GM21390 (cell line): ENCODE measurements around the gene CEP112.
"Not testable (repeated sequence)": the region's sequence is repeated elsewhere in the genome, so short reads cannot be mapped to it uniquely, and the experiment has no call there.

Experiments used
- ATAC-seq: cut with Tn5 transposase; IDR thresholded peaks from one replicate; pipeline ENCODE4 v1.9.1; 2021; ENCODE audit not compliant: unreplicated experiment

The CEP112 gene

GRCh38 chr17:65790241-65790640 lies 401.7 kb downstream of the CEP112 start:
- no peak for ATAC-seq

DNA sequence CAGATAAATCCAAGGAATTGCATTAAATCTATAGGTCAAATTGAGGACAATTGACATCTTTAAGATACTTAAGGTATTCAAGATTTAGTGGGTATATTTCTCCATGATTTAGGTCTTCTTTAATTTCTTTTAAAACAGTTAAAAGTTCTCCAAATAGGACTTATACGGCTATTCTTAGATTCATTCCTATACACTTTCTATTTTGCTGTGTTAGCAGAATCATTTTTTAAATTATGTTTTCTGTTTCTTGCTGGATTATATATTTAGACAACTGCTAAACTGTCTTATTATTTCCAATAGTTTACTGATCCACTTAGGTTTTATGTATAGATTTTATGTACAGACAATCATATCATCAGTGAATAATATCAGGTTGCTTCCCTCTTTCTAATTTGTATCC lies 404.4 kb downstream of the CEP112 start:
- ATAC-seq, result no peak

DNA sequence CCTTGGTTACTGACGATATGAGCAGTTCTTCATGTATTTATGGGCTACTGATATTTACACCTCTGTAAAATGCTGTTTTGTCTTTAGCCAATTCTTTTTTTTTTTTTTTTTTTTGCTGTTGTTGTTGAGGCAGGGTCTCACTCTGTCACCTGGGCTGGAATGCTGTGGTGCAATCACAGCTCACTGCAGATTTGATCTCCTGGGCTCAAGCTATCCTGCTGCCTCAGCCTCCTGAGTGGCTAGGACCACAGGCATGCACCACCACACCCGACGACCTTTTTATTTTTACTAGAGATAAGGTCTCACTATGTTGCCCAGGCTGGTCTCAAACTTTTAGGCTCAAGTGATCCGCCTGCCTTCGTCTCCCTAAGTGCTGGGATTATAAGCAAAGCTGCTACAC lies 405.5 kb downstream of the CEP112 start:
- ATAC-seq, result no peak

- ATAC-seq, result no peak
These were observed 406.8 kb downstream of the CEP112 start for GRCh38 chr17:65785109-65785508.

DNA sequence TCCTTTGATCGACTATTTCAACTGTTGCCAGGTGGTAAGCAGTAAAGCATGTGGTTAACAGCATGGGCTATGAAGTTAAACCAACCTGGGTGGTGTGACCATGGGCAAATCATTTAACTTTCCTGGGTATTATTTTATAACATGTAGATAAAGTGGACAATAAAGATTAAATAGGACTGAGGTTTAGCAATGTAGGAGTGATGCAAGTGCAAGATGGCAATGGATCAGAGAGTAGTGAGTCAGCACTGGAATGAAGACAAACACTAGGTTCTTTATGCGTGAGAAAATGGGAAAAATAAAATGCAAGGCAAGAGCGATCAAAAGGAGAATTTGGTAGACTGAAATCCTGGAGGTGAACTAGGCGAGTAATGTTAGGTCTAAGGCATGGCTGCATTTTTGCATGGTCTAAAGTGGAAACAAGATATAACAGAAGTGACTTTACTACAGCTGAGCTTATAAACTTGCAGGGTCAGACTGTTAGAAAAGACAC lies 408.0 kb downstream of the CEP112 start:
- no peak for ATAC-seq

DNA sequence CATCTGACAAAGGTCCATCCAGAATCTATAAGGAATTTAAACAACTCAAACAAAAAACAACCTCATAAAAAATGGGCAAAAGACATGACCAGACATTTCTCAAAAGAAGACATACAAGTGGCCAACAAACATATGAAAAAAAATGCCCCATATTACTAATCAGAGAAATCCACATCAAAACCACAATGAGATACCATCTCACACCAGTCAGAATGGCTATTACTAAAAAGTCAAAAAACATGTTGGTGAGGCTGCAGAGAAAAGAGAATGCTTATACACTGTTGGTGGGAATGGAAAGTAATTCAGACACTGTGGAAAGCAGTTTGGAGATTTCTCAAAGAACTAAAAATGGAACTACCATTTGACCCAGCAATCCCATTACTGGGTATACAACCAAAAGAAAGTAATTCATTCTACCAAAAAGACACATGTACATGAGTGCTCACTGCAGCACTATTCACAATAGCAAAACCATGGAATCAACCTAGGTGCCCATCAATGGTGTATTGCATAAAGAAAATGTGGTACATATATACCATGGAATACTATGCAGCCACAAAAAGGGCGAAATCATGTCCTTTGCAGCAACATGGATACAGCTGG lies 409.7 kb downstream of the CEP112 start:
- not testable (repeated sequence) for ATAC-seq

GRCh38 chr17:65780111-65780510 lies 411.8 kb downstream of the CEP112 start:
- no peak for ATAC-seq

- ATAC-seq, result no peak
These were observed 415.0 kb downstream of the CEP112 start for GRCh38 chr17:65776890-65777289.

DNA sequence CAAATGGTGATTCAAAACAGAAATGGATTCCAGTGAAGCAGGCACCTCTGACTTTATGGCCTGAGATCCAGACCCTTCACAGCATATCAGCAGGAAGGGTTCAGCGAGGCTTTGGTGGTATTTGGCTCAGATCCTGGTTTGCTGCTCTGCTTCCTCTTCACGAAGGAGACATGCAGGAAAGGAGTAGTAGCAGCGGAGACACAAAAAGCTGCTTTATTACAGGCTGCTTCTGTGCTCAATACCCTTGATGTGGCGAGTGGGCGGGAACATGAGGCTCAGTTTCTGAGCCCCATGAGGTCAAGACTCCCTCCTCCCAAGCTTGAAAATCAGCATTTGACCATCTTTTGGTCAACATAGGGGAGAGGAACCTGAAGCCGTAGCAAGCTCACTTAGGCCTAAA lies 417.1 kb downstream of the CEP112 start:
- no peak for ATAC-seq

DNA sequence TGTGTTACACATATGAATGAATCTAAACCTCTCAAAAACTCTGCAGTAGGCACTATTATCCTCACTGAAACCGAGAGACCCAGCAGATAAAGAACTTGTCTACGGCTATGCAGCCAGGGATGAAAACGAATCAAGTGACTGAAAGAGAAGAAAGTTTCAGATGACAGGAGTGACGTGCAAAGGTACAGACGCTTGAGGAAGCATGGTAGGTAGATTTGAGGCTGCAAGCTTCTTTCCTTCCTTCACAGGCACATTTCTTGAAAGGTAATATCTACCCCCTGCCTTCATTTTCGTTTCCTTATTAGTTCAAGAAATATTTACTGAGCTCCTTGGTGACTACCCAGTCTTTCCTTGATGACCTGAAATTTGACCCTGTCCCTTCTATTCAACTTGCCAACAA lies 418.9 kb downstream of the CEP112 start:
- ATAC-seq, result no peak

DNA sequence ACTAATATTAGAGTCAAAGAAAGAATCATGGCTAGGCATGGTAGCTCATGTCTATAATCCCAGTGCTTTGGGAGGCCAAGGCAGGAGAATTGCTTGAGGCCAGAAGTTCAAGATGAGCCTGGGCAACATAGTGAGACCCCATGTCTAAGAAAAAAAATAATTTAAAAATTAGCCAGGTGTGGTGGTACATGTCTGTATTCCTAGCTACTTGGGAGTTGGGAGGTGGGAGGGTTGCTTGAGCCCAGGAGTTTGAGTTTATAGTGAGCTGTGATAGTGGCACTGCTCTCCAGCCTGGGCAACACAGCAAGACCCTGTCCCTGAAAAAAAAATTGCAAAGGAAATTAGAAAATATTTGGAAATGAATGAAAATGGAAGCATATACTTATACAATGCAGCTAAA lies 420.2 kb downstream of the CEP112 start:
- no peak for ATAC-seq

DNA sequence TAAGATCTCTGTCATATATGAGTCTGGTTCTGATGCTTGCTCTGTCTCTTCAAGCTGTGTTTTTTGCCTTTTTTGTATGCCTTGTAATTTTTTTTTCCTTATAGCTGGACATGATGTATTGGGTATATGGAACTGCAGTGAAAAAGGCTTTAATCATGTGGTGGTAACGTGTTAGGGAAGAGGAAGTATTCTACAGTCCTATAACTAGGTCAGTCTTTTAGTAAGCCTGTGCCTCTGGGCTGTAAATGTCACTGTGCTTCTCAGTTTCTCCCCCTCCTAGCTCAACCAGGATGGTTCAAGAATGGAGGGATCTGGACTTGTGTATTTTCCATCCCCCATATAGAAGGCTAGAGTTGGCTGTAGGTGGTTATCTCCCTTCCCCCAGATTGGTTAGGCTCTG lies 428.1 kb downstream of the CEP112 start:
- no peak for ATAC-seq

DNA sequence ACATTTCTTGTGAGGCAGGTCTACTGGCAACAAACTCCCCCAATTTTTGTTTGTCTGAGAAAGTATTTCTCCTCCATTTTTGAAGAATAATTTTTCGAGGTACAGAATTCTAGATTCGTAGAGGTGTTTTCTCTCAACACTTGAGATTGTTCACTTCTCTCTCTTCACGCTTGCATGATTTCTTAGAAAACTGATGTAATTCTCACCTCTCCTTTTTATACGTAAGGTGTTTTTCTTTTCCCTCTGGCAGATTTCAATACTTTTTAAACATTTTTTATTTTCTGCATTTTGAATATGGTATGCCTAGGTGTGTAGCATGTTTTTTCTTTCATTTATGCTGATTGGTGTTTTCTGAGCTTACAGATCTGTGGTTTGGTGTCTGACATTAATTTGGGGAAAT lies 429.0 kb downstream of the CEP112 start:
- no peak for ATAC-seq

DNA sequence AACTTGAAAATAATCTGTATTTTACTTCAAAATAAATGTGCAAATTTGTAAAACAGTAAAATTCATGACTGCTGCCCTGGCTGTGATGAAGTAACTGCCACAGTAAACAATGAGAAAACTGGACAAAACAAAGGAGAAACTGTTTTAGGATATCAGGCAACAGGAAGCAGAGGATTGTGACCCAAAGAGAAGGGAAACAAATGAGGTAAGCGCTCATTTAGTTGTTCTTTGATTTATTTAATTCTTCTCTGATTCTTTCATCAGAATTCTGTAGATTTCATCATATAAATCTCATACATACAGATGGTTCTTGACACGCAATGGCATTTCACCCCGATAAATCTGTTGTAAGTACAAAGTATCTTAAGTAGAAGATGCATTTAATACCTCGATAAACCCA lies 432.4 kb downstream of the CEP112 start:
- ATAC-seq, result no peak

DNA sequence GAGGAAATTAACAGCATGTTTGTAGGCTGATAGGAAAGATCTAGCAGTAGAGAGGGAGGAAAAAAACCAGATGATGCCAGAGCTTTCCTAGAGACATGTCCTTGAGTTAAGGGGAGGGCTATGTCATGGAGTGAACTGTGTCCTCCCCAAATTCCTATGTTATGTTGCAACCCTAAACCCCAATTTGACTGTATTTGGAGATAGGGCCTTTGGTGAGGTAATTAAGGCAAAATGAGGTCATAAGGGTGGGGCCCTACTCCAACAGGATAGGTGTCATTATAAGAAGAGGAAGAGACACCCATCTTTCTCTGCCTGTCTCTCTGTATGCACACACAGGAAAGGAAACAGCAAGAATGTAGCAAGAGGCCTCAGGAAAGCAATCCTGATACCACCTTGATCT lies 435.2 kb downstream of the CEP112 start:
- no peak for ATAC-seq

DNA sequence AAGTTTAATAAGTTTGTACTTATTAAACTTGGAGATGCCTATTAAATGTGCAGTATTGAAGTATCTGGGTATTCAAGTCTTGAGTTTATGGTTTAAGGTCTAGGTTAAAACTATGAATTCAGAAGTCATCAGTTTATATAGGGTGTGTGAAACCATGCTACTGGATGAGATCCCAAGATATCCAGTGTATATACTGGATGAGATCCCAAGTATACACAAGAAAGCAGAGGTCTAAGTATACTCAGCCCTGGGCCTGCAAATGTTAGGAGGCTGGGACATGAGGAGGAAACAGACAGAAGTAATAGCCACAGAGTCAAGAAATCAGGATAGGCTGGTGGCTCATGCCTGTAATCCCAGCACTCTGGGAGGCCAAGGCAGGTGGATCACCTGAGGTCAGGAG lies 436.1 kb downstream of the CEP112 start:
- no peak for ATAC-seq

DNA sequence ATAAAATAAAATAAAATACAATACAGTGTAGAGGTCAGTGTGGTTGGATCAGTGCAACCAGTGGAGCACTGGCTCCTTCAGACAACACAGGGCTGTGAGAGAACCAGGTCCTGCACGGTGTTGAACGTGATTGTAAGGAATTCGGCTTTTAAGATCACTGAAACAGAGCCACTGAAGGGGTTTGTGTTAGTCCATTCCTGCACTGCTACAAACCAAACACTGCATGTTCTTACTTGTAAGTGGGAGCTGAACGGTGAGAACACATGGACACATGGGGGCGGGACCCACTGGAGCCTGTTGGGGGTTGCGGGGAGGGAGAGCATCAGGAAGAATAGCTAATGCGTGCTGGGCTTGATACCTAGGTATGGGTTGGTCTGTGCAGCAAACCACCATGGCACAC lies 437.3 kb downstream of the CEP112 start:
- no peak for ATAC-seq

- ATAC-seq, result no peak
These were observed 437.9 kb downstream of the CEP112 start for GRCh38 chr17:65754081-65754480.

DNA sequence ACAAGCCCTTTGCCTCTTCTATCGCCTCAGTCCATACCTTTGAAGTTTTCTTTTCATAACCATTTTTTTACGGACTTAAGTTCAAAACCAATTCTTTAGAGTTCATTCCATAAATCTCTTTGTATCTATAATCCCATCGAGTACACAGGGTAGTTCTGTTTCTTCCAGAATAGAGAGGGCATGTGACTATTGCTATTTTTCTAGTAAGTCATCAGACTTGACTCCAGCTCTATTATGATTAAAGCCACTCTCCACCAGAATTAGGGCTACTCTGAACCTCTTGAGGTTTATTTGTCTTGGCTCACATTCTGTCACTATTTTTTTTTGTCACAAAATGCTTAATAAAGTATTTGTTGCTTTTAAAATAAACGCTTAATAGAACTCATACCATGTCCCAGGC lies 438.6 kb downstream of the CEP112 start:
- no peak for ATAC-seq

DNA sequence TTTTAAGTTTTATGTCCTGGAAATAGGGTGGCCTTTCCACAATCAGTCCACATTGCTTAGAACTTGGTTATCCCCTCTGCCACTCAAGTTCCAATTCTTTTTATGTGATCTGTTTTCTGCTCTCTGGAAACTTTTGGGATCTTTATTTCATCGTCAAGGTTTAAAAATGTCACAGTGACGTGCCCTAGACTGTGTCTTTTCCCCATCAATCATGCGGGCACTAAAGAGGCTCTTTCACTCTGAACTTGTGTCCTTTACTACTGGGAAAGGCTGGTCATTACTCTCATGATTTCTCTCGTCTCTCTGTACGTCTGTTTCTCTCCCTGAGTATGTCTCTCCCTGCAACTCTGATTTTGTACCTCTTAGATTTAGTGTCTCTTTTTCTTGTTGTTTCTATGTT lies 440.7 kb downstream of the CEP112 start:
- ATAC-seq, result no peak

GRCh38 chr17:65750631-65751115 lies 441.3 kb downstream of the CEP112 start:
- ATAC-seq, result no peak

GRCh38 chr17:65750166-65750565 lies 441.8 kb downstream of the CEP112 start:
- ATAC-seq, result no peak

GRCh38 chr17:65749479-65749878 lies 442.5 kb downstream of the CEP112 start:
- ATAC-seq, result no peak
